IPS DF 4.7 (cell line): ENCODE results near the gene ZNF443.
"Not testable (repeated sequence)": the region's sequence is repeated elsewhere in the genome, so short reads cannot be mapped to it uniquely, and the experiment has no call there.

Experiments
- DNase-seq: peaks from one replicate; pipeline ENCODE4 v3.0.0-alpha.2; 2013; ENCODE audit warnings: low spot score; ENCODE audit errors: extremely low read depth

ZNF443 gene

DNA sequence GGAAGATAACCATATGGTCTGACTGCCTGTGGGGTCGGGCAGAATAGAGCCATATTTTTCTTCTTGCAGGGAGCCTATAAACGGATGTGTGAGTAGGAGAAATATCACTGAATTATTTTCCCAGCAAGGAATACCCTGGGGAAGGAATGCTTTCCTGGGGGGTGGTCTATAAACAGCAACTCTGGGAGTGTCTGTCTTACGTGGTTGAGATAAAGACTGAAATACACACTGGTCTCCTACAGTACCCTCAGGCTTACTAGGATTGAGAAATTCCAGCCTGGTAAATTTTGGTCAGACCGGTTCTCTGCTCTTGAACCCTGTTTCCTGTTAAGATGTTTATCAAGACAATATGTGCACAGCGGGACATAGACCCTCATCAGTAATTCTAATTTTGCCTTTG, 23.5 kb downstream of the ZNF443 start:
- not testable (repeated sequence) for DNase-seq

DNA sequence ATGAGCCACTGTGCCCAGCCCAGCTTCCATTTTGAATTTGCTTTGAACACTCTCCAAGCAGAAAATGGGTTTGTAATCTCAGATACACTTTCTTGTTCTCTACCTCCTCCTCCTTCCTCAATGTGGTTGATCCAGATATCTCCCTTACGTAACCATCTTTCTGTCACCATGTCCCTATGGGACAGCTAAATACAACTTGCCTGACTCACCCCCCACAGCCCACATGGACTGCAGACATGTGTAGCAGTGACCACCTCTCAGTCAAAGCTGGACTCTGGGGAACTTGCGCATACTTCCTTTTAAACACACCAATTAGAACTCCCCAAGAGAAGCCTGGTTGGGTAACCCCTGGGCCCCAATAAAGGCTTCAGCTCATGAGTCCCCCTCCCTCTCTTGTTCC, 28.9 kb downstream of the ZNF443 start:
- DNase-seq: no peak

GRCh38 chr19:12400633-12401502, 40.0 kb downstream of the ZNF443 start, which contains the start of gene ZNF799:
ZNF799 (minus strand) TSS chr19:12401271; CDS start chr19:12401070, 201 bp downstream.
- peak; percentile 78 for DNase-seq

- DNase-seq: not testable (repeated sequence)
These were observed 40.8 kb downstream of the ZNF443 start for GRCh38 chr19:12399901-12400632.

DNA sequence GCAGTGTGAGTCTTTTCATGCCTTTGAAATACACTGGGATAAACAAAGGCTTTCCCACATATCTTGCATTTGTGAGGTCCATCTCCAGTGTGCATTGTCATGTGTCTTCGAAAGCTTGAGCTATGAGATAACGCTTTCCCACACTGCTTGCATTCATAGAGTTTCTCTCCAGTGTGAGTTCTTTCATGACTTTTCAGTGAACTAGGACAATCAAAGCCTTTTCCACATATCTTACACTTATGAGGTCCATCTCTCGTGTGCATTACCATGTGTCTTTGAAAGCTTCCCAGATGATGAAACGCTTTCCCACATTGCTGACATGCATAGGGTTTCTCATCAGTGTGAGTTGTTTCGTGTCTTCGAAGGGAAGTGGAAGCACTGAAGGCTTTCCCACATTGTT, 49.7 kb downstream of the ZNF443 start:
- not testable (repeated sequence) for DNase-seq

- not testable (repeated sequence) for DNase-seq
These were observed 54.5 kb downstream of the ZNF443 start for GRCh38 chr19:12386365-12386764.

- DNase-seq: no peak
These were observed 60.4 kb downstream of the ZNF443 start for GRCh38 chr19:12380444-12380737.

DNA sequence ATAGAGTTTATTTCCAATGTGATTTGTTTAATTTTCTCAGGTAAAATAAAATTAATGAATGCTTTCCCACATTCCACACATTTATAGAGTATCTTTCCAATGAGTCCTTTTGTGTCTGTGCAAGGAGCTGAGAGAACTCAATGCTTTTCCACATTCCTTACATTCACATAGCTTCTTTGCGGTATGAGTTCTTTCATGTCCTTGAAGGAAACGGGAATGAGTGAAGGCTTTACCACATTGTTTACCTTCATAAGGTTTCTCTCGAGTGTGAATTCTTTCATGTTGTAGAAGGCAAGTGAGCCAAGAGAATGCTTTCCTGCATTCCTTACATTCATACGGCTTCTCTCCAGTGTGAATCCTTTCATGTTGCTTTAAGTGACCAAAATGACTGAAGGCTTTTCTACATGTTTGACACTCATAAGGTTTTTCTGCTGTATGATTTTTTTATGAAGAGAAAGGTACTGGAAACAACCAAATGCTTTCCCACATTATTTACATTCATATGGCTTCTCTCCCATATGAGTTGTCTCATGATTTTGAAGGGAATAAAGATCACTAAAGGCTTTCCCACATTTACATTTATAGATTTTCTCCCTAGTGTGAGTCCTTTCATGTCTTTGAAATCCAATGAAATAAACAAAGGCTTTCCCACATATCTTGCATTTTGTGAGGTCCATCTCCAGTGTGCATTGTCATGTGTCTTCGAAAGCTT, 60.9 kb downstream of the ZNF443 start:
- DNase-seq: no peak
